ENCODE measurements around the gene BOC.

DNA sequence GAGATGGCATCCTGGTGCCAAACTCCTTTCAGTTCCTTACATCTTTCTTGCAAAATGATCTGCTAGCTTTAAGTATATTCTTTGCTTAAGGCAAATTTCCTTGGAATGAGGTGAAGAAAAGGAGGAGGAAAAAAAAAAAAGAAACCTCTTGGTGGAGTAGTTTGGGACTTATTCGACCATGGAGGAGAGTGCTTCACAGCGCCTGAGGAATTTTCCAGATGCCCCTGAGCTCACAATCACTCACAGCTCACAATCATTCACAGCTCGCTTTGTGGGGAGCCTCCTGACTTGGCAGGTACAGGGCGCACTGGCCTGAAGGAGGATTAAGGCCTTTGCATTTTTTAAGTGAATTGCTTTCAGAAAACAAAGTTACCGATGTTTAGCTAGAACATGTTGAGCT, 53.9 kb downstream of the BOC start:
- TF ChIP-seq, protein P1, sequence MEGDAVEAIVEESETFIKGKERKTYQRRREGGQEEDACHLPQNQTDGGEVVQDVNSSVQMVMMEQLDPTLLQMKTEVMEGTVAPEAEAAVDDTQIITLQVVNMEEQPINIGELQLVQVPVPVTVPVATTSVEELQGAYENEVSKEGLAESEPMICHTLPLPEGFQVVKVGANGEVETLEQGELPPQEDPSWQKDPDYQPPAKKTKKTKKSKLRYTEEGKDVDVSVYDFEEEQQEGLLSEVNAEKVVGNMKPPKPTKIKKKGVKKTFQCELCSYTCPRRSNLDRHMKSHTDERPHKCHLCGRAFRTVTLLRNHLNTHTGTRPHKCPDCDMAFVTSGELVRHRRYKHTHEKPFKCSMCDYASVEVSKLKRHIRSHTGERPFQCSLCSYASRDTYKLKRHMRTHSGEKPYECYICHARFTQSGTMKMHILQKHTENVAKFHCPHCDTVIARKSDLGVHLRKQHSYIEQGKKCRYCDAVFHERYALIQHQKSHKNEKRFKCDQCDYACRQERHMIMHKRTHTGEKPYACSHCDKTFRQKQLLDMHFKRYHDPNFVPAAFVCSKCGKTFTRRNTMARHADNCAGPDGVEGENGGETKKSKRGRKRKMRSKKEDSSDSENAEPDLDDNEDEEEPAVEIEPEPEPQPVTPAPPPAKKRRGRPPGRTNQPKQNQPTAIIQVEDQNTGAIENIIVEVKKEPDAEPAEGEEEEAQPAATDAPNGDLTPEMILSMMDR (conservative IDR thresholded peaks at IDR 0.05; ENCODE audit: low read depth, low read length), result no peak
- TF ChIP-seq, protein P2, sequence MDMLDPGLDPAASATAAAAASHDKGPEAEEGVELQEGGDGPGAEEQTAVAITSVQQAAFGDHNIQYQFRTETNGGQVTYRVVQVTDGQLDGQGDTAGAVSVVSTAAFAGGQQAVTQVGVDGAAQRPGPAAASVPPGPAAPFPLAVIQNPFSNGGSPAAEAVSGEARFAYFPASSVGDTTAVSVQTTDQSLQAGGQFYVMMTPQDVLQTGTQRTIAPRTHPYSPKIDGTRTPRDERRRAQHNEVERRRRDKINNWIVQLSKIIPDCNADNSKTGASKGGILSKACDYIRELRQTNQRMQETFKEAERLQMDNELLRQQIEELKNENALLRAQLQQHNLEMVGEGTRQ (IDR thresholded peaks at IDR 0.05; ENCODE audit: low read depth, low read length), result no peak
- TF ChIP-seq POLR2A (IDR thresholded peaks at IDR 0.05; ENCODE audit: low read depth, low read length), result no peak
- TF ChIP-seq RCOR1 (IDR thresholded peaks at IDR 0.05; ENCODE audit: insufficient replicate concordance, low read length), result no peak
- no peak for TF ChIP-seq FOS (IDR thresholded peaks at IDR 0.05; ENCODE audit: low read depth, low read length)
- no peak for TF ChIP-seq BHLHE40 (IDR thresholded peaks at IDR 0.05; ENCODE audit: low read depth, low read length)
- TF ChIP-seq, protein P3, sequence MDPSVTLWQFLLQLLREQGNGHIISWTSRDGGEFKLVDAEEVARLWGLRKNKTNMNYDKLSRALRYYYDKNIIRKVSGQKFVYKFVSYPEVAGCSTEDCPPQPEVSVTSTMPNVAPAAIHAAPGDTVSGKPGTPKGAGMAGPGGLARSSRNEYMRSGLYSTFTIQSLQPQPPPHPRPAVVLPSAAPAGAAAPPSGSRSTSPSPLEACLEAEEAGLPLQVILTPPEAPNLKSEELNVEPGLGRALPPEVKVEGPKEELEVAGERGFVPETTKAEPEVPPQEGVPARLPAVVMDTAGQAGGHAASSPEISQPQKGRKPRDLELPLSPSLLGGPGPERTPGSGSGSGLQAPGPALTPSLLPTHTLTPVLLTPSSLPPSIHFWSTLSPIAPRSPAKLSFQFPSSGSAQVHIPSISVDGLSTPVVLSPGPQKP (IDR thresholded peaks at IDR 0.05; ENCODE audit: borderline replicate concordance, low read depth, low read length), result no peak
- TF ChIP-seq SMC3 (IDR thresholded peaks at IDR 0.05; ENCODE audit: low read depth, low read length), result no peak
- no peak for TF ChIP-seq CEBPB (IDR thresholded peaks at IDR 0.05; ENCODE audit: low read depth, low read length)
- no peak for TF ChIP-seq MXI1 (IDR thresholded peaks at IDR 0.05; ENCODE audit: borderline replicate concordance, low read depth, low read length)
